SK-N-SH (cell line): ENCODE results near the gene C1RL. TPM values are rescaled to one million over a fixed set of nuclear protein-coding genes. Genes with fewer than 3 reads are reported as not detected.

Experiments used
- CTCF ChIA-PET: fragments of 300-600, 350-600 bp; formaldehyde crosslinking; extraction: SDS; loops from one replicate; lab custom pipeline; 2021; lab: Yijun Ruan, JAX
- POLR2A ChIA-PET: fragments of 350-600 bp; sonication (Branson Sonifier 250); formaldehyde crosslinking; extraction: SDS; loops from one replicate; lab custom pipeline; 2020; ENCODE audit warnings: antibody characterized with exemption, inconsistent platforms; lab: Yijun Ruan, JAX
- DNase-seq: peaks from one replicate; pipeline ENCODE4 v3.0.0; 2012
- H2AFZ ChIP-seq: fragments of 200-600 bp; sonication (generic); 2 replicates; pipeline ENCODE4 v1.8.1; 2016; ENCODE audit warnings: antibody characterized with exemption, mild to moderate bottlenecking, low read depth
- H3F3A ChIP-seq: fragments of 200-600 bp; sonication (generic); replicated peaks from 2 replicates; pipeline ENCODE3; 2016; ENCODE audit warnings: antibody characterized with exemption, mild to moderate bottlenecking; ENCODE audit not compliant: insufficient read depth
- H3K27ac ChIP-seq, 2 experiments: fragments of 200-500 bp in 1 of 2; fragments of 200-600 bp in 1 of 2; sonication (Bioruptor generic) in 1 of 2; sonication (generic), shearing (Covaris generic) in 1 of 2; 2 replicates each; pipeline versions ENCODE4 v1.5.1 to v1.6.1; 2014 to 2016; ENCODE audit warnings: low read depth in 2 of 2, inconsistent platforms in 1 of 2, low read length in 1 of 2, mild to moderate bottlenecking in 1 of 2, mixed read lengths in 1 of 2
- H3K27me3 ChIP-seq: fragments of 200-600 bp; sonication (generic), shearing (Covaris generic); 2 replicates; pipeline ENCODE4 v1.6.1; 2016; ENCODE audit warnings: mixed run types; ENCODE audit not compliant: insufficient read depth
- H3K36me3 ChIP-seq, 2 experiments: fragments of 200-500 bp in 1 of 2; fragments of 200-600 bp in 1 of 2; sonication (Bioruptor generic) in 1 of 2; sonication (generic) in 1 of 2; replicated peaks in 1 of 2; 2 replicates each; pipeline versions ENCODE3 to v1.5.1; 2014 to 2016; ENCODE audit warnings: low read length in 1 of 2, mild to moderate bottlenecking in 1 of 2; ENCODE audit not compliant: insufficient read depth in 2 of 2, control insufficient read depth in 1 of 2
- H3K4me1 ChIP-seq, 2 experiments: fragments of 200-500 bp in 1 of 2; fragments of 200-600 bp in 1 of 2; sonication (Bioruptor generic) in 1 of 2; sonication (generic), shearing (Covaris generic) in 1 of 2; 2 replicates each; pipeline versions ENCODE4 v1.5.1 to v1.6.1; 2014 to 2016; ENCODE audit warnings: low read depth in 1 of 2, low read length in 1 of 2, mixed run types in 1 of 2; ENCODE audit not compliant: insufficient read depth in 2 of 2, control insufficient read depth in 1 of 2
- H3K4me2 ChIP-seq: fragments of 200-600 bp; sonication (generic), shearing (Covaris generic); 2 replicates; pipeline ENCODE4 v1.6.1; 2017; ENCODE audit warnings: mixed run types
- H3K4me3 ChIP-seq, 2 experiments: fragments of 200-500 bp in 1 of 2; fragments of 200-600 bp in 1 of 2; sonication (Bioruptor generic) in 1 of 2; sonication (generic), shearing (Covaris generic) in 1 of 2; 2 replicates each; pipeline versions ENCODE4 v1.5.1 to v1.8.1; 2014 to 2016; ENCODE audit warnings: low read depth in 2 of 2, inconsistent platforms in 1 of 2, low read length in 1 of 2, mild to moderate bottlenecking in 1 of 2, mixed read lengths in 1 of 2, moderate library complexity in 1 of 2
- H3K79me2 ChIP-seq: fragments of 200-600 bp; sonication (generic); 2 replicates; pipeline ENCODE4 v1.8.1; 2017; ENCODE audit warnings: mild to moderate bottlenecking; ENCODE audit not compliant: insufficient read depth
- H3K9ac ChIP-seq: fragments of 200-600 bp; sonication (generic); 2 replicates; pipeline ENCODE4 v1.6.1; 2017; ENCODE audit warnings: mixed run types
- H3K9me2 ChIP-seq: fragments of 200-600 bp; sonication (generic); 2 replicates; pipeline ENCODE4 v1.6.1; 2017; ENCODE audit warnings: mixed run types
- H3K9me3 ChIP-seq: fragments of 200-600 bp; sonication (generic); 2 replicates; pipeline ENCODE4 v1.6.1; 2017; ENCODE audit warnings: mixed run types, mild to moderate bottlenecking, moderate library complexity
- H4K20me1 ChIP-seq: fragments of 200-600 bp; sonication (generic); 2 replicates; pipeline ENCODE4 v1.6.1; 2017; ENCODE audit warnings: mild to moderate bottlenecking, mixed run types; ENCODE audit not compliant: insufficient read depth
- CHD2 ChIP-seq: fragments of 150-350 bp; IDR thresholded peaks from 2 replicates; pipeline ENCODE4 v1.6.1; 2018; ENCODE audit warnings: low read length; ENCODE audit not compliant: partially characterized antibody
- FOSL2 ChIP-seq: IDR thresholded peaks from 2 replicates; pipeline ENCODE4 v1.4.0; 2012; ENCODE audit warnings: low read depth, mild to moderate bottlenecking, moderate library complexity, borderline replicate concordance
- GATA2 ChIP-seq: sonication (generic); formaldehyde crosslinking; IDR thresholded peaks from 2 replicates; pipeline ENCODE4 v1.5.0; 2020; ENCODE audit warnings: mild to moderate bottlenecking, missing genetic modification reagents
- IRF3 ChIP-seq: fragments of 150-350 bp; IDR thresholded peaks from 2 replicates; pipeline ENCODE4 v1.6.1; 2016; ENCODE audit warnings: mild to moderate bottlenecking, low read depth, low read length
- MEF2A ChIP-seq: IDR thresholded peaks from 2 replicates; pipeline ENCODE4 v1.4.0; 2012; ENCODE audit warnings: low read depth, borderline replicate concordance
- MXI1 ChIP-seq: IDR thresholded peaks from 2 replicates; pipeline ENCODE4 v1.6.1; 2012; ENCODE audit warnings: mild to moderate bottlenecking, low read depth, low read length, improper control_type of control experiment
- NFIC ChIP-seq: IDR thresholded peaks from 2 replicates; pipeline ENCODE4 v1.4.0; 2012; ENCODE audit warnings: borderline replicate concordance
- NRF1 ChIP-seq: IDR thresholded peaks from 2 replicates; pipeline ENCODE4 v1.6.1; 2012; ENCODE audit warnings: low read depth, mild to moderate bottlenecking, low read length
- RAD21 ChIP-seq: IDR thresholded peaks from 2 replicates; pipeline ENCODE4 v1.6.1; 2012; ENCODE audit warnings: mild to moderate bottlenecking, low read length
- RXRA ChIP-seq: IDR thresholded peaks from 2 replicates; pipeline ENCODE4 v1.4.0; 2012; ENCODE audit warnings: low read depth, mild to moderate bottlenecking, borderline replicate concordance
- SIN3A ChIP-seq: IDR thresholded peaks from 2 replicates; pipeline ENCODE4 v1.6.1; 2012; ENCODE audit warnings: low read depth, mild to moderate bottlenecking, low read length, moderate library complexity, borderline replicate concordance
- TCF12 ChIP-seq: IDR thresholded peaks from 2 replicates; pipeline ENCODE4 v1.4.0; 2012
- USF1 ChIP-seq: IDR thresholded peaks from 2 replicates; pipeline ENCODE4 v1.4.0; 2012; ENCODE audit warnings: low read depth, borderline replicate concordance
- YY1 ChIP-seq: IDR thresholded peaks from 2 replicates; pipeline ENCODE4 v1.4.0; 2012; ENCODE audit warnings: low read depth, mild to moderate bottlenecking
- WGBS: methylation state at CpG from one replicate; pipeline ENCODE4 v1.1.6; 2017; ENCODE audit warnings: low lambda C conversion rate; 5-methylcytosine and 5-hydroxymethylcytosine counted together
- polyA plus RNA-seq, 3 experiments: library from polyadenylated mRNA; depleted of rRNA; stranded (reverse); fragments of >200 nt; gene quantifications; 2 replicates each; pipeline ENCODE4 v1.2.3, GENCODE V29; 2012
- TF ChIP-seq, protein P1 (sequence below): IDR thresholded peaks from 2 replicates; pipeline ENCODE4 v1.4.0; 2012; ENCODE audit warnings: low read depth
- TF ChIP-seq, protein P2 (sequence below): IDR thresholded peaks from 2 replicates; pipeline ENCODE4 v1.4.0; 2012; ENCODE audit warnings: low read depth, borderline replicate concordance

C1RL gene
- polyA plus RNA-seq, 1 of the 3 experiments (the other 2 are of a cell fraction) = 8.3 TPM

GRCh38 chr12:7118881-7119280 lies 9.9 kb upstream of the C1RL start:
- 39% methylated on average over 1 of the region's 3 CpGs for WGBS
- Histone ChIP-seq H3K27me3 (peaks cover 10% of the 10 kb centered on the region; the same call in 1 of the 2 replicates), H2AFZ (no peak overlapping the region), H3K9me2 (no peaks in the 10 kb centered on the region), H4K20me1 (no peaks in the 10 kb centered on the region), H3K79me2 (no peaks in the 10 kb centered on the region), H3F3A (no peaks in the 10 kb centered on the region), H3K4me3 (no peak overlapping the region), H3K4me2 (no peak overlapping the region), H3K9ac (no peak overlapping the region), H3K27ac (no peak overlapping the region), H3K9me3 (no peaks in the 10 kb centered on the region), H3K36me3 (no peaks in the 10 kb centered on the region), H3K4me1 (no peaks in the 10 kb centered on the region; a peak in 1 of 4 replicates)
- no peak for TF ChIP-seq RAD21
- TF ChIP-seq NFIC = no peak
- TF ChIP-seq SIN3A = no peak
- no peak for TF ChIP-seq USF1
- no peak for DNase-seq
- ChIA-PET POLR2A (no interaction called here), CTCF (interaction anchor here (1.0 kb wide), 1 partner anchor 69 kb away, joined by 3 read pairs; no protein-coding TSS in a partner anchor)

DNA sequence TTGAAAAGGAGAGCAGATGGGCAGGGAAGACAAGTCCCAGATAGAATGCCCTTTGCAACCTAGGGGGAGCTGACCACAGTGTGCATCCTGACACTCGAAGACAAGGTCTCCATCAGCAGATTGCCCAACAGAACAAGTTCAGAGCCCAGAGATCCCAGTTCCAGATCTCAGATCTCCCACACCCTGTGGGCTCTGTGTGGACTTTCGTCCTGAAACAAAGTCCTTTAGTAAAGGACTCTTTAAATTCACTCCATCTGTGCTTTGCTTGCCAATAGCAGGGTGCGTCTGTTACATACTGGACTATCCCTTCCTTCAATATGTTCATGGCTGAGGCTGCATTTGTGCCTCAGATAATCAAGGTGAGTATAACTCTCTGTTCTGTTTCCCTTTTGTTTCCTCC lies 8.7 kb upstream of the C1RL start:
- H3K9me2 ChIP-seq = no peaks in the 10 kb centered on the region
- WGBS = 63% methylated on average over 3 of the region's 3 CpGs
- H2AFZ ChIP-seq = no peak overlapping the region
- DNase-seq = no peak
- no peaks in the 10 kb centered on the region for H3K9me3 ChIP-seq
- no peak for TF ChIP-seq NRF1
- no peak for TF ChIP-seq FOSL2
- no peak for TF ChIP-seq MXI1
- TF ChIP-seq TCF12 = no peak
- no peak for TF ChIP-seq USF1
- TF ChIP-seq, protein P1, sequence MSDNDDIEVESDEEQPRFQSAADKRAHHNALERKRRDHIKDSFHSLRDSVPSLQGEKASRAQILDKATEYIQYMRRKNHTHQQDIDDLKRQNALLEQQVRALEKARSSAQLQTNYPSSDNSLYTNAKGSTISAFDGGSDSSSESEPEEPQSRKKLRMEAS = no peak
- no peak for TF ChIP-seq MEF2A
- TF ChIP-seq, protein P2, sequence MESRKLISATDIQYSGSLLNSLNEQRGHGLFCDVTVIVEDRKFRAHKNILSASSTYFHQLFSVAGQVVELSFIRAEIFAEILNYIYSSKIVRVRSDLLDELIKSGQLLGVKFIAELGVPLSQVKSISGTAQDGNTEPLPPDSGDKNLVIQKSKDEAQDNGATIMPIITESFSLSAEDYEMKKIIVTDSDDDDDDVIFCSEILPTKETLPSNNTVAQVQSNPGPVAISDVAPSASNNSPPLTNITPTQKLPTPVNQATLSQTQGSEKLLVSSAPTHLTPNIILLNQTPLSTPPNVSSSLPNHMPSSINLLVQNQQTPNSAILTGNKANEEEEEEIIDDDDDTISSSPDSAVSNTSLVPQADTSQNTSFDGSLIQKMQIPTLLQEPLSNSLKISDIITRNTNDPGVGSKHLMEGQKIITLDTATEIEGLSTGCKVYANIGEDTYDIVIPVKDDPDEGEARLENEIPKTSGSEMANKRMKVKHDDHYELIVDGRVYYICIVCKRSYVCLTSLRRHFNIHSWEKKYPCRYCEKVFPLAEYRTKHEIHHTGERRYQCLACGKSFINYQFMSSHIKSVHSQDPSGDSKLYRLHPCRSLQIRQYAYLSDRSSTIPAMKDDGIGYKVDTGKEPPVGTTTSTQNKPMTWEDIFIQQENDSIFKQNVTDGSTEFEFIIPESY = no peak
- no peak for TF ChIP-seq IRF3
- TF ChIP-seq RXRA = no peak
- no peak for TF ChIP-seq GATA2 (CRISPR knock-in tag)
- TF ChIP-seq CHD2 = no peak
- TF ChIP-seq YY1 = no peak
- no peaks in the 10 kb centered on the region for H3K36me3 ChIP-seq
- H3F3A ChIP-seq = no peaks in the 10 kb centered on the region
- no peak overlapping the region for H3K4me3 ChIP-seq
- ChIA-PET CTCF (interaction anchor here (1.2 kb wide), 1 partner anchor 9 kb away, joined by 3 read pairs; the partner anchor contains the start of gene C1RL), POLR2A (no interaction called here)
- peaks cover 0 to 8% of the 10 kb centered on the region in 2 experiments; a peak in 2 of 4 replicates for H3K4me1 ChIP-seq
- no peaks in the 10 kb centered on the region for H4K20me1 ChIP-seq
- H3K27ac ChIP-seq = no peak overlapping the region
- H3K27me3 ChIP-seq = peaks cover 10% of the 10 kb centered on the region; the same call in 1 of the 2 replicates
- H3K79me2 ChIP-seq = no peaks in the 10 kb centered on the region
- no peak overlapping the region for H3K4me2 ChIP-seq
- no peak overlapping the region for H3K9ac ChIP-seq
